GM21447 (cell line): ENCODE results near the gene ANKRD31.
"Not testable (repeated sequence)": the region's sequence is repeated elsewhere in the genome, so short reads cannot be mapped to it uniquely, and the experiment has no call there.

Experiments
- ATAC-seq: cut with Tn5 transposase; IDR thresholded peaks from one replicate; pipeline ENCODE4 v1.9.1; 2021; ENCODE audit not compliant: unreplicated experiment

Gene ANKRD31

GRCh38 chr5:75235711-75236110 is 967 bp downstream of the ANKRD31 start:
- ATAC-seq: no peak

- no peak for ATAC-seq
Observed at GRCh38 chr5:75234251-75234650, 2.4 kb downstream of the ANKRD31 start.

GRCh38 chr5:75226916-75227315 is 9.8 kb downstream of the ANKRD31 start:
- ATAC-seq: no peak

GRCh38 chr5:75225506-75225905 is 11.2 kb downstream of the ANKRD31 start:
- ATAC-seq: no peak

- not testable (repeated sequence) for ATAC-seq
Observed at GRCh38 chr5:75220787-75221186, 15.9 kb downstream of the ANKRD31 start.

GRCh38 chr5:75214928-75215327 is 21.8 kb downstream of the ANKRD31 start:
- no peak for ATAC-seq

- no peak for ATAC-seq
Observed at GRCh38 chr5:75214409-75214808, 22.3 kb downstream of the ANKRD31 start.

GRCh38 chr5:75203604-75204003 is 33.1 kb downstream of the ANKRD31 start:
- no peak for ATAC-seq

- no peak for ATAC-seq
Observed at GRCh38 chr5:75202935-75203334, 33.7 kb downstream of the ANKRD31 start.

GRCh38 chr5:75200776-75201175 is 35.9 kb downstream of the ANKRD31 start:
- ATAC-seq: no peak

GRCh38 chr5:75199946-75200345 is 36.7 kb downstream of the ANKRD31 start:
- ATAC-seq: no peak

GRCh38 chr5:75199071-75199470 is 37.6 kb downstream of the ANKRD31 start:
- ATAC-seq: no peak

- no peak for ATAC-seq
Observed at GRCh38 chr5:75197745-75198144, 38.9 kb downstream of the ANKRD31 start.

- ATAC-seq: no peak
Observed at GRCh38 chr5:75192804-75193203, 43.9 kb downstream of the ANKRD31 start.

GRCh38 chr5:75192264-75192663 is 44.4 kb downstream of the ANKRD31 start:
- no peak for ATAC-seq

- ATAC-seq: no peak
Observed at GRCh38 chr5:75190227-75190626, 46.5 kb downstream of the ANKRD31 start.

GRCh38 chr5:75189353-75189752 is 47.3 kb downstream of the ANKRD31 start:
- ATAC-seq: no peak

GRCh38 chr5:75185763-75186162 is 50.9 kb downstream of the ANKRD31 start:
- ATAC-seq: no peak

GRCh38 chr5:75176009-75176408 is 60.7 kb downstream of the ANKRD31 start:
- not testable (repeated sequence) for ATAC-seq

GRCh38 chr5:75174872-75175271 is 61.8 kb downstream of the ANKRD31 start:
- not testable (repeated sequence) for ATAC-seq

- no peak for ATAC-seq
Observed at GRCh38 chr5:75169516-75169915, 67.2 kb downstream of the ANKRD31 start.

GRCh38 chr5:75168026-75168735 is 68.5 kb downstream of the ANKRD31 start:
- ATAC-seq: no peak

- ATAC-seq: no peak
Observed at GRCh38 chr5:75167345-75167744, 69.3 kb downstream of the ANKRD31 start.
